Stimulated activated CD4-positive, alpha-beta T cell treated with anti-CD3 and anti-CD28 coated beads, Interleukin-4, amount 100 ng/mL, for 1 hour (primary cell): ENCODE results near the gene CD300LG.
A peak's percentile ranks its signal among the peaks of the same experiment; 100 is the strongest.
"Not testable (repeated sequence)": the region's sequence is repeated elsewhere in the genome, so short reads cannot be mapped to it uniquely, and the experiment has no call there.

ENCODE experiments used
- DNase-seq: peaks from one replicate; pipeline ENCODE4 v3.0.0-alpha.2; 2020

The CD300LG gene

GRCh38 chr17:43857141-43857540, 10.2 kb downstream of the CD300LG start:
- DNase-seq: no peak

DNA sequence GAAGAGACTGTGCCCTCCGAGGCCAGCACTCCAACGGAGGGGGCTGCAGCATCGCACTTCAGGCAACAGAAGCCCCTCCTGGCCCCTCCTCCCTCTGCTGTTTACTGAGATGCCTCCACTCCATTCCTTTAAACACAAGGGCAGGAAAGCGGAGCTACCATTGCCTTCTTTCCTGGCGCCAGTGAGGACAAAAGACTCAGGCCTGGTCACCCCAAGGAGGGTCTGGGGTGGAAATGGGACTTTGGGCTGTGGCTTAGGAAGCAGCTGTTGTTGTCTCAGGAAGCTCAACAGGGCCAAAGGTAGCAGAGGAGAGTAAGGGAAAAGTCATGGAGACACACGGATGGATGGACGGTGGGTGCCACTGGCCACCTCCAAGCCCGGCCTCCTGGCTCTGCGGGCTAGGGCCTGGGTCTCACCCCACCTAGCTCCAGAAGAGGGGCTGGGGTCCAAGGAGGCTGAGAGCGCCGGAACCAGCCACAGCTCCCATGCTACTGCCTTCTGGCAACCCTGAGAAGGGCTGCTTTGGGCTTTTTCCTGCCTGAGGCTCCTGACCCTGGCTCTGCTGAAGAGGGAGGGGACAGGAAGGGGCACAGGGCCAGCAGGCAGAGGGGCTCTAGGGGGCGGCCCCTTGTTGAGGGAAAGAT, 11.1 kb downstream of the CD300LG start:
- DNase-seq: no peak

DNA sequence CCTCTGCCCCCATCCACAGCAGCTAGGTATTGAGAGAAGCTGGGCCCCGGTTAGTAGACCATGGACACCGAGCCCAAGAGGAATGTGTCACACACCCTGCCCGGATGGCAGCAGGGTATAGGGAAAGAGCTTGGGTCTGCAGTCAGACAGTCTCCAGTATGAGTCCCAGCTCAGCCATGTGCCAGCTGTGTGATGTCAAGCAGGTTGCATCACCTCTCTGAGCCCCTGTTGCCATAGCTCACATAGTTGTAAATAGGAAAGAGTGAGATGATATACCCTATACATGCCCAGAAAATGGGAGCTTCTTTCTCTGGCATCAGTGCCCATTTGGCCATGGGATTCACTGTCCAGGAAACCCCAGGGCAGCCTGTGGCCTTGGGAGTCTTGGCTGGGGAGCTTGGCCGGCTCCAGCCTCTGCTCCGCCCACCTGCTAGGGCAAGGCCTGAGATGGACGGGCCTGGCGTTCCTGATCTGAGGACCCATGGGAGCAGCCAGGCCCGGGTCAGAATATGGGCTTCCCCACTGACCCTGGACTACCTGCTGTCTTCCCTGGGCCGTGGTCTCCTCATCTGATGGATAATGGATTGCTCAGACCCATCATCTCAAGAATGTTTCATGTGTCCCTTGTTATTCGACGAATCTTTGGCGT, 13.2 kb downstream of the CD300LG start:
- no peak for DNase-seq

- no peak for DNase-seq
These were observed 14.1 kb downstream of the CD300LG start for GRCh38 chr17:43860927-43861622.

DNA sequence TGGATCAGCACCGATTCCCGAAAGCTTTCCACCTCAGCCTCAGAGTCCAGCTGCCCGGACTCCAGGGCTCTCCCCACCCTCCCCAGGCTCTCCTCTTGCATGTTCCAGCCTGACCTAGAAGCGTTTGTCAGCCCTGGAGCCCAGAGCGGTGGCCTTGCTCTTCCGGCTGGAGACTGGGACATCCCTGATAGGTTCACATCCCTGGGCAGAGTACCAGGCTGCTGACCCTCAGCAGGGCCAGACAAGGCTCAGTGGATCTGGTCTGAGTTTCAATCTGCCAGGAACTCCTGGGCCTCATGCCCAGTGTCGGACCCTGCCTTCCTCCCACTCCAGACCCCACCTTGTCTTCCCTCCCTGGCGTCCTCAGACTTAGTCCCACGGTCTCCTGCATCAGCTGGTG, 15.0 kb downstream of the CD300LG start:
- DNase-seq: no peak

- no peak for DNase-seq
These were observed 17.4 kb downstream of the CD300LG start for GRCh38 chr17:43864161-43864984.

GRCh38 chr17:43868226-43868994, 21.4 kb downstream of the CD300LG start:
- no peak for DNase-seq

DNA sequence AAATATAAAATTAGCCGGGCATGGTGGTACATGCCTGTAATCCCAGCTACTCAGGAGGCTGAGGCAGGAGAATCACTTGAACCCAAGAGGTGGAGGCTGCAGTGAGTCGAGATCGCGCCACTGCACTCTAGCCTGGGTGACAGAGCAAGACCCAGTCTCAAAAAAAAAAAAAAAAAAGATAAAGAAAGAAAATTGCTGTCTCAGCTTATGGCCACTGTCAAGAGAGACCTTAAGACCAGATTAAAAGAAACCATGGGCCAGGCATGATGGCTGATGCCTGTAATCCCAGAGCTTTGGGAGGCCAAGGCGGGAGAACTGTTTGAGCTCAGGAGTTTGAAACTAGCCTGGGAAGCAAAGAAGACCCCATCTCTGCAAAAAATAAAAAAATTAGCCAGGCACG, 22.1 kb downstream of the CD300LG start:
- DNase-seq: not testable (repeated sequence)

DNA sequence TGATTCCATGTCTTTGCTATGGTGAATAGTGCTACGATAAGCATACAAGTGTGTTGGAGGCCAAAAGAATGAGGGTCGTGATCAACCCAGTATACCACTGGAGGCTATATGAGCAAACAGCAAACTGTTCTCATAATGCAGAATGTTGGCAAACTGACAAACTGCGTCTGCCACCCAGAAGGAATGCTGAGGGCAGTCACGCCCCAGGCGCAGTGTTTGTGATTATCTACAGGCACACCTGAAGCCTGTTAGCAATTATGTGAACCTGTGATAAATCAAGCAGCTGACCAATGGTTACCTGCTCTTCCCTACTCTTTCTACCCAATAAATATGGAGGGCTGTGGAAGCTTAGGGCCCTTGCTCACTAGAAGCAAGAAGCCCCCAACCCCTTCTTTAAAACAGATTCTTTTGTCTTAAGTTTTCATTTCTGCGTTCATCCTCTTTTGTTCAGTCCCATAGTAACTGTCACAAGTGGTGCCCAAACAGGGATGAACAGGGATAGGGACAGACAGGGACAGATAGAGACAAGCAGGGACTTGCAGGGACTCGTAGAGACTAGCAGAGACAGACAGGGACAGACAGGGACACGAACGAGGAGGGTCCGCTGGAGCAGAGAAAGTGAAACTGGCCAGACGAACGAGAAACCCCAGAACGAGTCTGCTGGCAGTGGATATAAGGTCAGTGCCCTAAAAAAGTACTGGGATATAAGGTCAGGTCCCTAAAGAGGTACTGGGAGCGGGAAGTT, 25.1 kb downstream of the CD300LG start:
- DNase-seq: no peak

DNA sequence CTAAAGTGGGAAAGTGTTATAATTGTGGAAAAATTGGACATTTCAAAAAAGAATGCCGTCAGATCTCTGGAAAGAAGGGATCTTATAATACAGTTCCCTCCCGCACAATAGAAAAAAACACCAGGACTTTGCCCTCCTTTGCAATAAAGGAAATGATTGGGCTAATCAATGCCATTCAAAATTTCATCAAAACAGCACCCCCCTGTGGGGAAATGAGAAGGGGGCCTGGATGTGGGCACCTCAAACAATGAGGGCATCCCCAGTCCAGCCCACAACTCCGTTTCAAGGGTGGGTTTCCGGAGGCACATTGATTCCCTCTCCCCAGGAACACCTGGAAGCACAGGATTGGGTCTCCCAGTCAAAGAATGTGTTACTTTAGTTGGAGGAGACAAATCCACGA, 26.1 kb downstream of the CD300LG start:
- no peak for DNase-seq

DNA sequence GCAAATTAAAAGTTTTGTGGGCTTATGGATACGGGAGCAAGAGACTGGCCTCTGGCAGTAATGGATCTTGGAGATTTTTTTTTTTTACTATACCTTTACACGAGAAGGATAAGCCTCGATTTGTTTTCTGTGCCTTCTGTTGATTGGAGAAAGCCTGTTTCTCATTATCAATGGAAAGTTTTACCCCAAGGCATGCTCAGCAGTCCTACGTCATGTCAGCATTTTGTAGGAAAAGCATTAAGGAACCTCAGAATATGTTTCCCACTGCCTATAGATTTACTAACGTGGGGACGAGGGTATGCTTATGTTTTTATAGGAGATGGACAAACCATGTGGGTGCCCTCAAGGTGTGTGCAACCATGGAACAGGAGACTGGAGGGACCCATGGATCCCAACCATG, 26.8 kb downstream of the CD300LG start:
- DNase-seq: no peak

- DNase-seq: no peak
These were observed 27.3 kb downstream of the CD300LG start for GRCh38 chr17:43874293-43874692.

DNA sequence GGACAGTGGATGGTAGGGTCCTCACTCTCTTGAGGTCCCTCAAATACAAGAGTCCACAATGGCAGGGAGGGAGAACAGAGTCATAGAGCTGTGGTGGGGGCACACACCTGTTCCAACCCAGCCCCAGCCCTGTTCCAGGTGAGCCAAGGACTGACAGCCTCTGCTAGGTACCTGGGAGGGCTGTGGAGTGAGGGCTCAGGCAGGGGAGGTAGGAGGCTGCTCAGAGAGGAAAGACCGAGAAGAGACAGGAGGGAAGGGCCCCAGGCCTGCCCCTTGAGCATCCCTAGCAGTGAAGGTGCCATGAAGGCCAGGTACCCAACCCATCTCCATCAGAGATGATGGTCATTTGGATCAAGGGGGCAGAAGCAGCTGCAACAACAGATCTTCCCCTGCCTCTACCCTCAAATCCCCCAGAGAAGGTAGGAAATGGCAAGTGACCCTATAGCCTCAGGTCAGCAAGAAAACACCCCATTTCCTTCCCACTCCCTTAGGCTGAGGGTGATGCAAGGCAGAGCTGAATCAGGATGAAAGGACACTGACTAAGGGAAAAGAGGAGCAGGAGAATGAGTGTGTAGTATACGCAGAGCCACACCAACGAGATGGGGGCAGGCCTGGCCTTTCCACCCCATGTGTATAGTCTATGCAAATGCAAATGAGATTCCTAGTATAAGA, 28.6 kb downstream of the CD300LG start:
- no peak for DNase-seq

- no peak for DNase-seq
These were observed 30.1 kb downstream of the CD300LG start for GRCh38 chr17:43877031-43877430.

GRCh38 chr17:43877451-43878155, 30.6 kb downstream of the CD300LG start:
- no peak for DNase-seq

GRCh38 chr17:43878260-43879175, 31.5 kb downstream of the CD300LG start:
- DNase-seq: peak; percentile 74

DNA sequence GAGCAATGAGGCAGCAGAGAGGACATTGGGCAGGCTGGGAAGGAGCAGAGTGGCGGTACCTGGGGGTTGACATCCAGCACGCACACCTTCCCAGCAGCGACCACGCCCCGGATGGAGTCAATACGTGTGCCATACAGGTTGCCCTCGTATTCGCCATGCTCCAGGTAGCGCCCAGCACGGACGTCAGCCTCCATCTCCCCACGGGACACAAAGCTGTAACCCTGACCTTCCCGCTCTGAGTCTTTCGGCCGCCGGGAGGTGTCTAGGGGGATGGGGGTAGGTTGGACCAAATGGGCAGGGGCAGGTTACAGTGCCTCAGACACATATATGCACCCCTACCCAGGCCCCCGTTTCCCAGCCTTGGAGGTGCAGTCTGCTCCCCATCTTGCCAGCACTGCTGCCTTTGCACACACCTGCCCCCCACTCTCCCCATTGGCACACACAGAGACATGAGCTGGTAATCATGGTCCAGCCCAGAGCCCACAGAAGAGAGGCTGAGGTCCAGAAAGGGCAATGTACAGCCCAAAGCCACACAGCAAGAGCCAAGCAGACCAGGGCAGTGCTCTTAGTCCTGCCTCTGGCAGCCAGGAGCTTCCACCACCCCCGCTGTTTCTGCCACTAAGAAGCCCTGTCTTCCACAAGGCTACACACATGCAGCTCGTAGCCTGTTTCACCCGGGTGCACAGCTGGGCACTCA, 32.9 kb downstream of the CD300LG start:
- DNase-seq: no peak

DNA sequence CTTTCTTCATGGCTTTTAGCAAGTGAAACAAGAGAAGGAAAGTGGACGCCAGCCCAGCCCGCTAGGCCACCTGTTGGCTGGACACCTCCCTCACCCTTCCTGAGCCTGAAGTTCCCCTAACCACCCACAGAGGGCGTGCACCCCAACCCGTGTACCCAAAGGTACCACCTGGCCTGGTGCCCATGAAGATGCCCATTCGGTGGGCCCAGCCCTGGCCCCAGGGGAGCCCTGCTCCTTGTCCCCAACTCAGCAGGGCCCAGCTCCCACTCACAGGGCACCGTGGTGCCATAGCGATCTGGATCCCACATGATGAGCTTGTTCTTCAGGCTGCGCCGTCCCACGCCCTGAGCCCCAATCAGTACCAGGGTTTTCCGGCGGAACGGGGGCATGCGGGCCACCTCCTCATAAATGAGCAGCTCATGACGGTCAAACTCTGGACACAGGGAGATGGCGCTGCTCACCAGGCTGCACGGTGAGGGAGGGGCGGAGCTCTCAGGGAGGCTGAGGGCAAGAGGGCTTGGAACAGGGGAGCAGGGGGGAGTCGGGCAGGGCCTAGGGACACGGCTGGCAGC, 33.5 kb downstream of the CD300LG start:
- peak; percentile 46 for DNase-seq
